Loucy (cell line): ENCODE results near the gene UNC13C.

Source experiments
- EZH2phosphoT487 ChIP-seq: fragments of 200-600 bp; IDR thresholded peaks from 2 replicates; pipeline ENCODE4 v1.6.1; 2018; ENCODE audit warnings: antibody characterized with exemption, mild to moderate bottlenecking, moderate library complexity, borderline replicate concordance
- TF ChIP-seq, protein P1 (sequence below): fragments of 200-600 bp; sonication (generic); conservative IDR thresholded peaks from 2 replicates; pipeline ENCODE4 v1.5.1; 2014; ENCODE audit warnings: mild to moderate bottlenecking, antibody characterized with exemption, low read length

DNA sequence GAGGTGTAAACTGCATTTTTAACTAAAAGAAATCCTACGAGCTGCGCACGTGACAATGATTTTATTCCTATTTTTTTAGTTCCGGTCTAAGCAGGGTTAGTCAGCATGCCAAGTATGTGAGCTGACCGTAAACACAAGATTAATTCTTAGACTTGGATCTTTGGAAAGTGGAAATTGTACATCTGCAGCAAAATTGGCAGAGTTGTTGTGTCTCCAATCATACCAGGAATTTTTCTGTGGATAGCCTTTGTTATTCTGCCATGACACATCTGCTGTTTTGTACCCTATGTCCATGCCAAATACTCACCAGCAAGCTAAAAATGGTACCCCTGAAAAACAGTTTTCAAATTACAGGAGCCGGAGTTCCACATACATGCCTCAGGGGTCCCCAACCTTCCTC lies 562.5 kb downstream of the UNC13C start:
- TF ChIP-seq, protein P1, sequence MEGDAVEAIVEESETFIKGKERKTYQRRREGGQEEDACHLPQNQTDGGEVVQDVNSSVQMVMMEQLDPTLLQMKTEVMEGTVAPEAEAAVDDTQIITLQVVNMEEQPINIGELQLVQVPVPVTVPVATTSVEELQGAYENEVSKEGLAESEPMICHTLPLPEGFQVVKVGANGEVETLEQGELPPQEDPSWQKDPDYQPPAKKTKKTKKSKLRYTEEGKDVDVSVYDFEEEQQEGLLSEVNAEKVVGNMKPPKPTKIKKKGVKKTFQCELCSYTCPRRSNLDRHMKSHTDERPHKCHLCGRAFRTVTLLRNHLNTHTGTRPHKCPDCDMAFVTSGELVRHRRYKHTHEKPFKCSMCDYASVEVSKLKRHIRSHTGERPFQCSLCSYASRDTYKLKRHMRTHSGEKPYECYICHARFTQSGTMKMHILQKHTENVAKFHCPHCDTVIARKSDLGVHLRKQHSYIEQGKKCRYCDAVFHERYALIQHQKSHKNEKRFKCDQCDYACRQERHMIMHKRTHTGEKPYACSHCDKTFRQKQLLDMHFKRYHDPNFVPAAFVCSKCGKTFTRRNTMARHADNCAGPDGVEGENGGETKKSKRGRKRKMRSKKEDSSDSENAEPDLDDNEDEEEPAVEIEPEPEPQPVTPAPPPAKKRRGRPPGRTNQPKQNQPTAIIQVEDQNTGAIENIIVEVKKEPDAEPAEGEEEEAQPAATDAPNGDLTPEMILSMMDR = no peak
- TF ChIP-seq EZH2phosphoT487 = no peak
